ENCODE measurements around the gene PKIG.

The PKIG gene

GRCh38 chr20:44580581-44581268 is 1.7 kb upstream of the PKIG start:
- Histone ChIP-seq H3K27me3 (ENCODE audit: insufficient read depth, poor library complexity, severe bottlenecking) (no peaks in the 10 kb centered on the region), H3K27ac (replicated peaks) (no peak overlapping the region), H3K4me3 (replicated peaks; ENCODE audit: insufficient read depth, low read length) (no peak overlapping the region)
- no peak for DNase-seq (ENCODE audit: low read depth in 1 of 2, low spot score in 1 of 2)
- TF ChIP-seq CTCF (IDR thresholded peaks at IDR 0.05; ENCODE audit: insufficient read depth, low read length) (no peak), GABPA (IDR thresholded peaks at IDR 0.05; ENCODE audit: low read depth) (no peak), REST (IDR thresholded peaks at IDR 0.05; ENCODE audit: insufficient replicate concordance, low read depth) (no peak), SPI1 (IDR thresholded peaks at IDR 0.05; ENCODE audit: borderline replicate concordance, low read depth) (no peak), POLR2AphosphoS5 (IDR thresholded peaks at IDR 0.05; ENCODE audit: low read depth) (no peak)

- TF ChIP-seq CTCF (IDR thresholded peaks at IDR 0.05; ENCODE audit: insufficient read depth, low read length) (no peak), POLR2AphosphoS5 (IDR thresholded peaks at IDR 0.05; ENCODE audit: low read depth) (no peak), GABPA (IDR thresholded peaks at IDR 0.05; ENCODE audit: low read depth) (no peak)
- H3K27ac ChIP-seq (replicated peaks), result no peak overlapping the region
- H3K4me3 ChIP-seq (replicated peaks; ENCODE audit: insufficient read depth, low read length), result no peak overlapping the region
- no peaks in the 10 kb centered on the region for H3K27me3 ChIP-seq (ENCODE audit: insufficient read depth, poor library complexity, severe bottlenecking)
- no peak for DNase-seq (ENCODE audit: low read depth in 1 of 2, low spot score in 1 of 2)
These were observed 864 bp upstream of the PKIG start for GRCh38 chr20:44581515-44581914.

GRCh38 chr20:44583157-44583556 is 778 bp downstream of the PKIG start:
- TF ChIP-seq GABPA (IDR thresholded peaks at IDR 0.05; ENCODE audit: low read depth) (no peak), REST (IDR thresholded peaks at IDR 0.05; ENCODE audit: insufficient replicate concordance, low read depth) (no peak), POLR2AphosphoS5 (IDR thresholded peaks at IDR 0.05; ENCODE audit: low read depth) (no peak), SPI1 (IDR thresholded peaks at IDR 0.05; ENCODE audit: borderline replicate concordance, low read depth) (no peak), CTCF (IDR thresholded peaks at IDR 0.05; ENCODE audit: insufficient read depth, low read length) (no peak)
- no peak overlapping the region for H3K4me3 ChIP-seq (replicated peaks; ENCODE audit: insufficient read depth, low read length)
- H3K27me3 ChIP-seq (ENCODE audit: insufficient read depth, poor library complexity, severe bottlenecking), result no peaks in the 10 kb centered on the region
- no peak for DNase-seq (ENCODE audit: low read depth in 1 of 2, low spot score in 1 of 2)
- H3K27ac ChIP-seq (replicated peaks), result no peak overlapping the region

- Histone ChIP-seq H3K27ac (replicated peaks) (no peak overlapping the region), H3K4me3 (replicated peaks; ENCODE audit: insufficient read depth, low read length) (no peak overlapping the region), H3K27me3 (ENCODE audit: insufficient read depth, poor library complexity, severe bottlenecking) (no peaks in the 10 kb centered on the region)
- TF ChIP-seq GABPA (IDR thresholded peaks at IDR 0.05; ENCODE audit: low read depth) (no peak), REST (IDR thresholded peaks at IDR 0.05; ENCODE audit: insufficient replicate concordance, low read depth) (no peak), CTCF (IDR thresholded peaks at IDR 0.05; ENCODE audit: insufficient read depth, low read length) (no peak), POLR2AphosphoS5 (IDR thresholded peaks at IDR 0.05; ENCODE audit: low read depth) (no peak), SPI1 (IDR thresholded peaks at IDR 0.05; ENCODE audit: borderline replicate concordance, low read depth) (no peak)
- no peak for DNase-seq (ENCODE audit: low read depth in 1 of 2, low spot score in 1 of 2)
These were observed 1.8 kb downstream of the PKIG start for GRCh38 chr20:44584162-44584561.

All from HL-60 (cell line).